ENCODE measurements around the gene DUXB.

The DUXB gene

GRCh38 chr16:75653922-75654321 is 47.3 kb downstream of the DUXB start:
- ATAC-seq: peak; percentile 75

DNA sequence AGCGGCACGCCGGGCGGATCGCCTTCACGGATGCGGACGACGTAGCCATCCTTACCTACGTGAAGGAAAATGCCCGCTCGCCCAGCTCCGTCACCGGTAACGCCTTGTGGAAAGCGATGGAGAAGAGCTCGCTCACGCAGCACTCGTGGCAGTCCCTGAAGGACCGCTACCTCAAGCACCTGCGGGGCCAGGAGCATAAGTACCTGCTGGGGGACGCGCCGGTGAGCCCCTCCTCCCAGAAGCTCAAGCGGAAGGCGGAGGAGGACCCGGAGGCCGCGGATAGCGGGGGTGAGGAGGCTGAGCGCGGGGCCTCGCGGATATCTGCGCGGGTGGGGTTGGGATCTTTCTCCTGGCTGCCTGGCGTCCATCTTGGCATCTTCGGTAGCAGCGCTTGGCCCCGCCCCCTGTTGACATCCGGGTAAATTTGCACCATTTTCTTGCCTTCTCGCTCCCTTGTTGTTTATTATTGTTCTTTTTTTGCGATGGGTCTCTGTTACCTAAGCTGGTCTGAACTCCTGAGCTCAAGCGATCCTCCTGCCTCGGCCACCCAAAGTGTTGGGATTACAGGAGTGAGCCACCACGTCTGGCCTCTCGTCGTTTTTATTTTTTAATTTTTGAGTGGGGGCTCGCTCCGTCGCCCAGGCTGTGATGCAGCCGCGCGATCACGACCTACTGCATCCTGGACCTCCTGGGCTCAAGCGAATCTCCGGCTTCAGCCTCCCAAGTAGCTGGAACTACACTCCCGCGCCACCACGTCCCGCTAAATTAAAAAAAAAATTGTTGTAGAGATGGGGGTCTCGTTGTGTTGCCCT is 52.8 kb downstream of the DUXB start:
- peak; percentile 70 for ATAC-seq
- TF ChIP-seq GLIS3 (CRISPR knock-in tag; IDR thresholded peaks at IDR 0.05) (no peak), CSRNP3 (CRISPR knock-in tag; IDR thresholded peaks at IDR 0.05) (no peak), ZNF565 (CRISPR knock-in tag; conservative IDR thresholded peaks at IDR 0.05; ENCODE audit: low read depth) (no peak), BACH2 (CRISPR knock-in tag; IDR thresholded peaks at IDR 0.05; ENCODE audit: borderline replicate concordance) (no peak), TCF4 (CRISPR knock-in tag; IDR thresholded peaks at IDR 0.05; ENCODE audit: borderline replicate concordance) (no peak), PATZ1 (CRISPR knock-in tag; IDR thresholded peaks at IDR 0.05; ENCODE audit: borderline replicate concordance) (no peak), TSHZ2 (CRISPR knock-in tag; IDR thresholded peaks at IDR 0.05) (no peak), CSDC2 (CRISPR knock-in tag; IDR thresholded peaks at IDR 0.05) (no peak), ZNF8 (CRISPR knock-in tag; IDR thresholded peaks at IDR 0.05) (no peak), ARNTL (CRISPR knock-in tag; IDR thresholded peaks at IDR 0.05; ENCODE audit: borderline replicate concordance, low read depth) (no peak), ZNF70 (CRISPR knock-in tag; IDR thresholded peaks at IDR 0.05) (no peak), ESRRG (CRISPR knock-in tag; IDR thresholded peaks at IDR 0.05) (no peak)

More at GRCh38 chr16:75653922-75654321, 47.3 kb downstream of the DUXB start:
- TF ChIP-seq ZC3H10 (CRISPR knock-in tag; IDR thresholded peaks at IDR 0.05) (no peak), ZFP3 (CRISPR knock-in tag; IDR thresholded peaks at IDR 0.05) (no peak), BACH2 (CRISPR knock-in tag; IDR thresholded peaks at IDR 0.05; ENCODE audit: borderline replicate concordance) (no peak), ZNF8 (CRISPR knock-in tag; IDR thresholded peaks at IDR 0.05) (no peak), POU6F1 (CRISPR knock-in tag; IDR thresholded peaks at IDR 0.05; ENCODE audit: borderline replicate concordance, low read depth) (no peak), ARNTL (CRISPR knock-in tag; IDR thresholded peaks at IDR 0.05; ENCODE audit: borderline replicate concordance, low read depth) (no peak), TOX (CRISPR knock-in tag; IDR thresholded peaks at IDR 0.05; ENCODE audit: borderline replicate concordance) (no peak), ISL1 (CRISPR knock-in tag; IDR thresholded peaks at IDR 0.05) (no peak), ESRRG (CRISPR knock-in tag; IDR thresholded peaks at IDR 0.05) (no peak), PPARA (CRISPR knock-in tag; IDR thresholded peaks at IDR 0.05; ENCODE audit: borderline replicate concordance) (no peak), CSRNP3 (CRISPR knock-in tag; IDR thresholded peaks at IDR 0.05) (no peak), RARB (CRISPR knock-in tag; IDR thresholded peaks at IDR 0.05) (no peak), SNAI2 (CRISPR knock-in tag; IDR thresholded peaks at IDR 0.05) (no peak), ZNF70 (CRISPR knock-in tag; IDR thresholded peaks at IDR 0.05) (no peak), TCF4 (CRISPR knock-in tag; IDR thresholded peaks at IDR 0.05; ENCODE audit: borderline replicate concordance) (no peak)
- TF ChIP-seq, protein P1, sequence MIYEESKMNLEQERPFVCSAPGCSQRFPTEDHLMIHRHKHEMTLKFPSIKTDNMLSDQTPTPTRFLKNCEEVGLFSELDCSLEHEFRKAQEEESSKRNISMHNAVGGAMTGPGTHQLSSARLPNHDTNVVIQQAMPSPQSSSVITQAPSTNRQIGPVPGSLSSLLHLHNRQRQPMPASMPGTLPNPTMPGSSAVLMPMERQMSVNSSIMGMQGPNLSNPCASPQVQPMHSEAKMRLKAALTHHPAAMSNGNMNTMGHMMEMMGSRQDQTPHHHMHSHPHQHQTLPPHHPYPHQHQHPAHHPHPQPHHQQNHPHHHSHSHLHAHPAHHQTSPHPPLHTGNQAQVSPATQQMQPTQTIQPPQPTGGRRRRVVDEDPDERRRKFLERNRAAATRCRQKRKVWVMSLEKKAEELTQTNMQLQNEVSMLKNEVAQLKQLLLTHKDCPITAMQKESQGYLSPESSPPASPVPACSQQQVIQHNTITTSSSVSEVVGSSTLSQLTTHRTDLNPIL (CRISPR knock-in tag; IDR thresholded peaks at IDR 0.05; ENCODE audit: low read depth): no peak

Data from SK-N-SH treated with all-trans-retinoic acid at 6 μM for 48 hours (cell line).